NK-92 (cell line): ENCODE results near the gene EIF3D.

Experiments used
- DNase-seq: peaks from one replicate; lab custom pipeline; 2025; ENCODE audit not compliant: unreplicated experiment; lab: John Stamatoyannopoulos, UW

Gene EIF3D

DNA sequence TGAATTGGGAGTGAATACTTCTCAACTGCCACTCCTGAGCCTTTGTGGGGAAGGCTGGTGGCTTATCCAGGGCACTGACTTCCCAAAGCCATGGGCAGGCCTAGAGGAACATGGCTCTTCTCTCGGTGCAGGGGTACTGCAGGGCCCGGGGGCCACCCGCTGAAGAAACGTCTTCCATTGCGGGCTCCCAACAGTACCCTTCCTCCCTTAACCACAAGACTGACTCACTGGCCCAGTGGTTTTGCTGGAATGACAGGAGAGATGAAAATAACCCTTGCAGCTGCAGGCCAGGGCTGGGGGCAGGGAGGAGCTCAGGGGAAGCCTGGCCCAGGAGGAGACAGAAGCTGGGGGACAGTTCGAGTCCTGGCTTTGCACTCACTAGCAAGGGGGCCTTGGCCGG, 61.0 kb downstream of the EIF3D start:
- no peak for DNase-seq

DNA sequence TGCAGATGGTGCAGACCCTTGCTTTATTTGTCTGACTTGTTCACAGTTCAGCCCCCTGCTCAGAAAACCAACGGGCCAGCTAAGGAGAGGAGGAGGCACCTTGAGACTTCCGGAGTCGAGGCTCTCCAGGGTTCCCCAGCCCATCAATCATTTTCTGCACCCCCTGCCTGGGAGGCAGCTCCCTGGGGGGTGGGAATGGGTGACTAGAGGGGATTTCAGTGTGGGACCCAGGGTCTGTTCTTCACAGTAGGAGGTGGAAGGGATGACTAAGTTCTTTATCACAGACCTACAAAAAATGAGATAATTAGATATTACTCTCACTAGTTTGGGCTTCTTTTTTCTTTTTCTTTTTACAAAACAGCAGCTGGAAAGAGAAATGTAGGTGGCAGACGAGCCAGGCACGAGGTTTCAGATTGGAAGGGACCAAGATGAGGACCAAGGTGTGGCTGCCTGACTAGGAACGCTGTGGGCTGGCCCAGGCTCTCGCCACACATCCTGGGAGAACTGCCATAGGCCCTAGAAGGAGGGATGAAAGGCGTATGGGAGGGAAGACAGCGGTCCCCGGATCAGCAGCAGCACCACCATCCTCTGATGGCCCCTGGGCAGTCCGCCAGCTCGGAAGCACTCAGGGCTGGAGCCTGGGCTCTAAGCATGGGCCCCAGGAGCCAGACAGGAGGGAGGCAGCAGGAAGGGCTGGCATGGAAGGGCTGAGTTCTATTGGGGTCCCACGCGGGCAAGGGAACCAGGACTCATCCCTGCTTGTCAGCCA, 61.7 kb downstream of the EIF3D start:
- DNase-seq: no peak

DNA sequence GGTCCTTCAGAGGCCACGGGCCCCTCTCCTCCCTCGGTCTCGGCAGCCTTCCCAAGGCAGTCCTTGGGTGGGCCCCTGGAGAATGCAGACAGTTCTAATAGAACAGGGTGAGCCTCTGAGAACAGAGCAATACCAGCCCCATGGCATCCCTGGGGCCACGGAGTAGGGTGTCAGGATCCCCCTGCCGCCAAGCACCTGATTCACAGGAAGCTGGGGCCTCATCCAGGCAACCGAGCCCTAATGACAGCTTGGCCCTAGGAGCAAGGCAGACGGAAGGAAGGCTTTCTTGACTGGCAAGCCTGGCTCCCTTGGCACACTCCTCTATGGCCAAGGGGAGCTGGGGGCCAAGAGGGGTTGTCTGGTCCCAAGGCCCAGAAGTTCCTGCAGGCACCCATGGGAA, 62.7 kb downstream of the EIF3D start:
- no peak for DNase-seq

DNA sequence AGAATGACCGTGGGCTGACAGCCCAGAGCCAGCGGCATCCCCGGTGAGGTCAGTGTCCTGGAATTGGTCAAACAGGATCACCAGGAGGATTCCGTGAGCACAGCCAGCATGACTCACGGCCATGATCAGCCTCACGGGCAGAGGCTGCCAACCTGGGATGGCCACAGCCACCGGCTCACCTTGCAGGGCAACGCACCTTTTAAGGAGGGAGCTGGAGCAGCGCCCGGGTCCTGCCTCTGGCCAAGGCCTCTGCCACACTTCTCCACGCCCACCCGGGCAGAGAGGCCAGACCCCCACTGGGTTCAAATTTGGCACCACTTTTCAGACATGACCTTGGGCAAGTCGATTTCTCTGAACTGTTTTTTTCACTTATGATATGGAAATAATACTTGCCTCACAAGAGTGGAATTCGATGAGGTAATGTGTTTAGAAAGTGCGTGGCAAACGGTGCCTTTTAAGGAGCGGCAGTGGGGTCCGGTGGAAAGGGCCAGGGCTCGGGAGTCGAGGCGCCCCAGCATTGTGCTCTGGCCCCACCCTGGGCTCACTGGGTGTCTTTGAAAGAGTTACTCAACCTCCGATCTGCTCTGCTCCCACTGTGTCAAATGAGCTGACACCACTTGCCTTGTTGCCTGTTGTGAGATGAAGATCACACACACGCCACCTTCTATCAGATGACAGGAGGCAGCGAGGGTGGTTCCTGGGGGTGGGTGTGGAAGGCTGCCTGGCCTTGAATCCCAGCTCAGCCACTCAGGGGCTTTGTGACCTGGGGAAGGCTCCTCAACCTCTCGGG, 63.5 kb downstream of the EIF3D start:
- DNase-seq: no peak

DNA sequence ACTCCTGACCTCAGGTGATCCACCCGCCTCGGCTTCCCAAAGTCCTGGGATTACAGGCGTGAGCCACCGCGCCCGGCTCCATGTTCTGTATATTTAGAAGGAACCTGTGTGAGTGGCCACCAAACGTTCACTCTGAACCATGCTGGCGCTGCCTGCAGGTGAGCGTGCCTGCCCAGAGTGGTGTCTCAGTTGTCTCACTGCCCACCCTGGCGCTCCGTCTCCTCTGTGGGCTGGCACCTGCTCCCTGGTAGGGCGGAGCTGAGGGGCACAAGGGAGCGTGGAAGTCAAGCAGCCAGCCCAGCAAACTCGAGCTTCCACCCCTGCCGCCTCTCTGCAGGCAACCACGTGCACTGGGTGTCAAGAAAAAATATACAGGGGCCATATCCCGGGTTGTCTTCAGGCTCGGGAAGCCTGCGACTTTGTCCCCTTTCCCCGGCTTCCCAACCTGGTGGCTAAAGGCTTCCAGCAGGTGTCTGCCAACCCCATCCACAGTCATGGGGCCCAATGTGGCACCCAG, 64.2 kb downstream of the EIF3D start:
- no peak for DNase-seq

DNA sequence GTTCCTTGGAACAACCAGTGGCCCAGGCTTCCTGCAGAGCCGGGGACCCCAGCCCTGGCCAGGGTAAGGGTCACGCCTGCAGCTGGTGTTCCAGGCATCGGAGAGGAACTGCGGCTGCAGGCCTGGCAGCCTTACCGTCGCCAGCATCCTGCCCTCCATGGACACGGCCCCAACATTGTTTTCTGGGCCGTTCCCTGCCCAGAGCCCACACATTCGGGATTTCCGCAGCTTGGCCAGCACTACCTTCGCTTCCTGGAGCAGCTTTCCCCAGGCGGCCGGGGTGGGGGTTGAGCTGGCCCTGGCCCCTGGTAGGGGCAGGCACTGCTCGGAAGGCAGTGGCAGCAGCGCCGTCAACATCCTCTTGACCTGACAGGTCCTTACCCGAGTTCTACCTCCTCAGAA, 65.2 kb downstream of the EIF3D start:
- DNase-seq: no peak

DNA sequence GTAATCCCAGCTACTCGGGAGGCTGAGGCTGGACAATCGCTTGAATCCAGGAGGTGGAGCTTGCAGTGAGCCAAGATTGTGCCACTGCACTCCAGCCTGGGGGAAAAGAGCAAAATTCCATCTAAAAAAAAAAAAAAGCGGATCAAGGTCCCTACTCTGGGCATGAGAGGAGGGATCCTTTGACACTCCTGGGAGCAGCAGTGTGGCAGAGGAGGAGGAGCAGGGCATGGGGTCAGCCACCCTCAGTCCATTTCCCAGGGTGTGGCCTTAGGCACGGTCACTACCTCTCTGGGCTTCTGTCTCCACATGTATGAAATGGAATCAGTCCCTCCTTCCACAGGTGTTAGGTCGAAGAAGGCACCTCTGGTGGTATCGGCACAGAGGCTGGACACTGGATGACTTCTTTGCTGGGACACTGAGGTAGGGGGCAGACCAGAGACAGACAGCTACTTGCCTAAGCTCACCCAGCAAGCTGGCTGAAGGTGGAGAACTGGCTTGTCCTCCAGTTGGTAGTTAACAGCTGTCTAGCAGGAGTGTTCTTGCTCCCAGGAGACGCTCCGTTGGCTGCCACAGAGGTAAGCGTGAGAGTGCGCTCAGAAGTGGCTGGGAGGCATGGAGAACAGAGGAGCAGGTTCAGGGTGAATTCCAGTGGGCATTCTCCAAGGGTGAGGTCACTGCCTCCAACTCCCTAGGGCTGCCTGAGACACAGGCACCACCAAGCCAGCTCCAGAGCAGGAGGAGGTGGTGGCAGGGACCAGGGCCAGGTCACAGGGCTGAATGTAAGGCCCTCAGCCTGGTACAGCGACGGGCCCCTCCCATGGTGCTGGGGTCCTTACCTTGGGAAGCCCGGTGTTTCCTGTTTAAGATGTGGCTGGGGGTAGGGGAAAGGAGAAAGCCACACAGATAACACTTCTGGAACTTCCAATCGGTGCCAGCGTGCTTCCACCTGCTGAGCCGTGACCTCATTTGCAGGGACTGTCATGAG, 67.0 kb downstream of the EIF3D start:
- no peak for DNase-seq
